NCI-H82 (cell line): ENCODE results near the gene FOSL1.

Source experiments
- DNase-seq: peaks from one replicate; lab custom pipeline; 2025; lab: John Stamatoyannopoulos, UW

FOSL1 gene

DNA sequence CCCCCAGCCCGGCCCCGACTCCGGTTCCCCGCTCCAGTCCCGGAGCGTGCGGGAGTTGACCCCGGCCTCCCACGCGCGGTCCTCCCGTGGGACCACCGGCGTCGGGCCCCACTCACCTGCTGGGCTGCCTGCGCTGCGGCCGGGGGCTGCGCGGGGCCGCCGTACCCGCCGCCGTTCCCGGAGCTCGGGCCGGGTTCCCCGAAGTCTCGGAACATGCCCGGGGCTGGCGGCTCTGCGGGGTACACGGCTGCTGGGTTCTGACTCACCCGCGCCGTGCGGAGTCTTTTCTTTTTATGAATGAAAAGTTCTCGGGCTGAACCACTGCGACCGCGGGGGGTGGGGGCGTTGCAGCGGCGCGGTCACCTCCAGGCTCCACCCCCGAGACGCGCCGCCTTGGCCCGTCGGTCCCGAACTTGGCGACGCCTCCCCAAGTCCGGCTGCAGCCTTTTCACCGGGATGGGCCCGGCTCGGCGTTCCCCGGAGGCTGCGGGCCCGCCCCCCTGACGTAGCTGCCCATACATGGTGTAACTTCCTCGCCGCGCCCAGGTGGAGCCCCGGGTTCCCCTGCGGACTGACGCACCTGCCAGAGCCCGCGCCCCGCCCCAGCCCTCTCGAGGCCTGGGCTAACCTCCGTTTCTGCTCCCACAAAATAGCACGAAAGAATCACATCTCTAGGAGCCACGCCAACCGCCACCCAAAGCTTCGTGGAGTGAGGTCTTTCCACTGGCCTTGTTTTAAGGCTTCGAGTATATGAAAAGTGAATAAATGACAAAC is at the start of gene FOSL1:
TSS of gene FOSL1 (minus strand) at position 264 of the 774 bp plus-strand sequence. CDS start at position 215, 49 bp downstream.
- DNase-seq: peak; percentile 43

DNA sequence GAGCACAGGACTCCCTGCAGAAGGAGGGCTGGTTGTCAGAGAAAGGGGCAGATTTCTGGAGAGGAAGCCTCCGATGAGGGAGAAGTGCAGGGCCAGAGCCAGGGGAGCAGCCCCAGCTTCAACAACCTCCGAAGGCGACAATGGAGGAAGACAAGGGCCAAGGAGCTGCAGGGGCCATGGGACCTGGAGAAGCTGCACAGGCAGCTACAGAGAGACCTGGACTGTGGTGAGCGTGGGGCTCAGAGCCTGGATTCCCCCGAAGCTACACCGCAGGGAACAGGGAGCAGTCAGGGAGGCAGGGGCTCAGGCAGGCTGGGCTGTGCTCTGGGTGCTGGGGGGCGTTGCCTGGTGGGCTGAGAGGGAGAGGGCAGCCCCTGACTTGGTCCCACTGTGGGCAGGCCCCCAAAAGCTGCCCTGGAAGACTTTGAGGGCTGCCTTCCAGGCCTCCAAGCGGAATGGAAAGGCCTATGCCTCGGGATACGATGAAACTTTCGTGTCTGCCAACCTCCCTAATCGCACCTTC is 47.5 kb upstream of the FOSL1 start:
- DNase-seq: no peak

DNA sequence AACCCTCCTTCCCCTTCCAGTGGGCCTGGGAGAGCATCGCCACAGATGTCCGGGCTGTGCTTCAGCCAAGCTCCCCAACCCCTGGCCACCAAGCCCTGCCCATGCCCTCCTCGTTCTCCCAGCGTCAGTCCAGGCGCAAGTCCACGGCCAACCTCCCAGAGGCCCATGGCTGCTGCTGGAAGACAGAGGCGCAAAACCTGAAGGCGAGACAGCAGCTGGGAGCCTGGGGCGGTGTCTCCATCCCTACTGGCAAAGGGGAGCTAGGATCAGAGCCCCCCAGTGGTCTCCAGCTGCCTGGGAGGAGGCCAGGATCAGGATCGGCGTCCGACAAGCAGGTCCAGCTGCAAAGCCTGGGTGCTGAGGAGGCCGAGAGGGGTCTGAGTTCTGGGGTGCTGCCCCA is 46.9 kb upstream of the FOSL1 start:
- no peak for DNase-seq

DNA sequence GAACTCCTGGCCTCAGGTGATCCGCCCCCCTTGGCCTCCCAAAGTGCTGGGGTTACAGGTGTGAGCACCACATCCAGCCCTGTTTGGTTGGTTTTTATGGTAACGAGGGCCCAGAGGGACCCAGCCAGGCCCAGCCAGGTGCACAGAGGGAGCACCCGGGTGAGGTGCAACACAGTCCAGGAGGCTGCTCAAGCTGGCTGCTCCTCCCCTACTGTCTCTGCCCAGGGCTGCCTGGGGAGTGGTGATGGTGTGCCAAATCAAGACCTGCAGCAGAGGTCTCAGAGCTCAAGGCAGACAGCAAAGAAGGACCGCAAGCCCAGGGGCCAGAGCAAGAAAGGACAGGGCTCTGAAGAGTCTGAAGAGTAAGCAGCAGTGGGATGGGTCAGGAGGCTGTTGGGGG is 46.5 kb upstream of the FOSL1 start:
- no peak for DNase-seq

DNA sequence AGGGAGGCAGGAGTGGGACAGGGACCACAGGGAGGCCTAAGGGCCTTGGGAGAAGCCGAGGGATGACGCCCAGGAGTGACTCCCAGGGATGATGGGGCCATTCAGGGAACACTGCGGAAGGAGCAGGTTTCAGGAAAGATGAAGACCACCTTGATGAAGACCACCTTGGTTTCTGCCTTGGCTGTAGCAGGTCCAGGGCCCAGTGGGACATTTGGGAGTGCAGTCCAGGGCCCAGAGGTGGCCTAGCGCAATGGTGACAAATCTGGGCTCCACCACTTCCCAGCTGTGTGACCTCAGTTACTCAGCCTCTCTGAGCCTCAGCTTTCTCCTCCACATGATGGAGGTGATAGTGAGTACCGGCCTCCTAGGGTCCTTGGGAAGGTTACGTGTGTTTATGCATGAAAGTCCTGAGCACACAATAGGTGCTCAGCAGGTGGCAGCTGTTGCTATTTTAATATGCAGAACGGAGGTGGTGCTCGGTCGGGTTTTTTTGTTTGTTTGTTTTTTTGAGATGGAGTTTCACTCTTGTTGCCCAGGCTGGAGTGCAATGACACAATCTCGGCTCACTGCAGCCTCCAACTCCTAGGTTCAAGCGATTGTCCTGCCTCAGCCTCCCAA is 45.9 kb upstream of the FOSL1 start:
- no peak for DNase-seq

DNA sequence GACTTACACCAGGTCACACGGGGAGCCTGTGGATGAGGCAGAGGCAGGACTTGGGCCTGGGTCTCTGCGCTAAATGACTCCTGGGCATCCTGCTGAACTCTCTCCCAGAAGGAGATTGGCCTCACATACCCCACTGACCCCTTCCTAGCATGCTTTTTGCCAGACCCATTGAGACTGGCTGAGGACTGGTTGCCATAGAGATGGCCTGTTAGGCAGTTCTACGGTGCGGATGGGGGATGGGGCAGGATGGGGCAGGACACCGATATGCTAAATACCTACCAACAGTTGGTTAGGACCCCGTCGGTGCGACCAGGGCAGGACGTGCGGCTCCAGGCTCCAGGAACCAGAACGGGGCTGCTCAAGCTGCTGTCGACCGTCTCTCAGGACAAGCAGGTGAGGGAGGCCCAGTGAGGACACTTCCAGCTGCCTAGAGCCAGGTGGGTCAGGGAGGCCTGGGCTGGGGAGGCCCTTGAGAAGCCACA is 45.3 kb upstream of the FOSL1 start, which contains the start of gene TSGA10IP:
TSS of gene TSGA10IP (plus strand) at position 51 of the 482 bp plus-strand sequence. CDS start at position 247, 196 bp downstream.
- DNase-seq: no peak

DNA sequence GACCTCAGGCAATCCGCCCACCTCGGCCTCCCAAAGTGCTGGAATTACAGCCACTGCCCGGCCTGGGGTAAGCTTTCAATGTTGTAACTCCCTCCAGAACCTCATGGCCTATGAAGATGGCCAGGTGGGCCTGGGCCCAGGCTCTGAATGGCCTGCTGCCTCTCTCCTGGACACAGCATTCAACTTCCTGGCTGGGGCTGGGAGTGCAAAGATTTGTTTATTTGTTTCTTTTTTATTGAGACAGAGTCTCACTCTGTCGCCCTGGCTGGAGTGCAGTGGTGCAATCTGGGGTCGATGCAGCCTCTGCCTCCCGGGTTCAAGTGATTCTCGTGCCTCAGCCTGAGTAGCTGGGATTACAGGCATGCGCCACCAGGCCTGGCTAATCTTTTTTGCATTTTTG is 44.6 kb upstream of the FOSL1 start:
- no peak for DNase-seq

DNA sequence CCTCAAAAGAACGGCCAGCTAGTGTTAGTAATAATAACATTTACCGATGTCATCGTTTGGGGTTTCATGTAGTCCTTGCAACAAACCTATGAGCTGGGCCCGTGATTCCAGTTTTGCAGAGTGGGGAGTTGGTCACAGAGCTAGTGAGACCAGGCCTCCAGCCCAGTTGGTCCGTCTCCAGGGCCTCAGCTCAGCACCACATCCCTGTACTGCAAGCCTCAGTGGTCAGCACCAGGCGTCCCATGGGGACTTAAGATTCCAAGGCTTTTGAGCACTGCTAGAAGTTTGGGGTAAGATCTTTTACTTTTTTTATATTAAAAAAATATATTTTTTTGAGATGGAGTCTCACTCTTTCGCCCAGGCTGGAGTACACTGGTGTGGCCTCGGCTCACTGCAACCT is 44.0 kb upstream of the FOSL1 start:
- no peak for DNase-seq

DNA sequence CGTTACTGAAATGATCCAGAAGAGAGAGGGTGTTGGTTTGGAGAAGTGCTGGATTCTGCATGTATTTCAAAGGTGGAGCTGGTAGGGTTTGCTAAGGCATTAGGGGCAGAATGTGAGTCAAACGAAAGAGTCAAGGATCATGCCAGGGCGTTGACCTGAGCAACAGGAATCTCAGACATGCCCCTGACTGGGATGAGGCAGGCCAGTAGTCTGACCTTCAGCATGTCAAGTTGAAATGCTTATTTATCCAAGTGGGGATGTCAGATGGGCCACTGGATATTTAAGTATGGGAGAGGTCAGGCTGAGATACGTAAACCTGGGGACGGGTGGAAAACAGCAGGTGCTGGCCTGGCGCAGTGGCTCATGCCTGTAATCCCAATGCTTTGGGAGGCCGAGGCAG is 42.3 kb upstream of the FOSL1 start:
- DNase-seq: no peak

DNA sequence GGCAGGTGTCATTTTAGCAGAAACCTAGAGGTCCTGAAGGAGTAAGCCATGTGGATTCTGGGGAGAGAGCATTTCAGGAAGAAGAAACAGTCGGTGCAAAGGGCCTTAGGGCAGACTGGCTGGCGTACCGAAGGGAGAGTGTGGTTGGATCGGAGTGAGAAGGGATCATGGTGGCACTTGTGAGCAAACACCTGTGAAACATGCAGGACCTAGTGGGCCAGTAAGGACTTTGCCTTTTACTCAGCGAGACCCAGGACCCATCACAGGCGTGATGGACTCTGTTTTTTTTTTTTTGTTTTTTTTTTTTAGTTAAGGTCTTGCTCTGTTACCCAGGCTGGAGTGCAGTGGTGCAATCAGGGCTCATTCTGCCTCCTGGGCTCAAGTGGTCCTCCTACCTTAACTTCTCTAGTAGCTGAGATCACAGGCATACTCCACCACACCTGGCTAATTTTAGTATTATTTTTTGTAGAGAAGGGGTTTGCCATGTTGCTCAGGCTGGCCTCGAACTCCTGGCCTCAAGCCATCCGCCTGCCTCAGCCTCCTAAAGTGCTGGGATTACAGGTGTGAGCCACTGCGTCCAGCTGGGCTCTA is 41.6 kb upstream of the FOSL1 start:
- no peak for DNase-seq

DNA sequence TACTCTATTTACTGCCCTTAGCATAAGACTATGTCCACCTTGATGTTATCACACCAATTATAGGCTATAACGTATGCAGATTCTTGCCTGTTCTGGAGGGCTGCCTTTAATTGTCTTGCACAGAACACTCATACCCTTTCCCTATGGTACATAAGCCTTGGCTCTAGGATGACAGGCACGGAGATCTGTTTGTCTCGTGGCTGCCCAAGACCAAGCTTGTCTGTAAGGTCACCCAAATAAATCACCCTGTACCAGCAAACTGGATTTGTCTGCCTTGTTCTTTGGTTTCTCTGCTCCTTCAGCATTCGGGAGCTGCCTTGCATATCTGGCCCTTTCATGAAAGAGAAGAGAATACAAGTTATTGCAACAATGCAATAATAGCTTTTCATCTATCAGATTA is 37.6 kb upstream of the FOSL1 start:
- no peak for DNase-seq

DNA sequence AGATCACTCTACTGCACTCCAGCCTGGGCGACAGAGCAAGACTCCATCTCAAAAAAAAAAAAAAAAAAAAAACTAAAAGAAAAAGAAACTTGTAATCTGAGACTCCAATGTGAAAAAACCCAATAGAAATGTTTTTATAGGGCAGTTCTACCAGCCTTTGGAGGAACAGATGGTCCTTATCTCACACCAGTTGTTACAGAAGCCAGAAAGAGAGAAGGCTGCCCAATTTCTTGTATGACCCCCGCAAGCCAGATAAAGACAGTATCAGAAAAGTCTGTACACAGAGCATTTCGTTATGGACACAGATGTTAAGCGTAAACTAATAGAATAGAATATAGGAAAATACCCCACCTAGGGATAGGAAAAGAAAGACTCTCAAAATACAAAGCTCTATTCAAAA is 33.8 kb upstream of the FOSL1 start:
- no peak for DNase-seq

DNA sequence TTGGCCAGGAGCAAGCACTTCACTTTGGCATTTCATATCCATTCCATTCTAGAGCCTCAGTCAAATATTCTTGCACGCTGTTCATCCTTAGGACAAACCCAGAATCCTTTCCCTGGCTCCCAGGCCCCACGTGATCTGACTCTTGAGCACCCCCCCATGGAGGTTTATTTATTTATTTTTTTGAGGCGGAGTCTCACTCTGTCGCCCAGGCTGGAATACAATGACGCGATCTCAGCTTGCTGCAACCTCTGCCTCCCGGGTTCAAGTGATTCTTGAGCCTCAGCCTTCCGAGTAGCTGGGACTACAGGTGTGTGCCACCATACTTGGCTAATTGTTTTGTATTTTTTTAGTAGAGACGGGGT is 32.4 kb upstream of the FOSL1 start:
- DNase-seq: peak; percentile 64

DNA sequence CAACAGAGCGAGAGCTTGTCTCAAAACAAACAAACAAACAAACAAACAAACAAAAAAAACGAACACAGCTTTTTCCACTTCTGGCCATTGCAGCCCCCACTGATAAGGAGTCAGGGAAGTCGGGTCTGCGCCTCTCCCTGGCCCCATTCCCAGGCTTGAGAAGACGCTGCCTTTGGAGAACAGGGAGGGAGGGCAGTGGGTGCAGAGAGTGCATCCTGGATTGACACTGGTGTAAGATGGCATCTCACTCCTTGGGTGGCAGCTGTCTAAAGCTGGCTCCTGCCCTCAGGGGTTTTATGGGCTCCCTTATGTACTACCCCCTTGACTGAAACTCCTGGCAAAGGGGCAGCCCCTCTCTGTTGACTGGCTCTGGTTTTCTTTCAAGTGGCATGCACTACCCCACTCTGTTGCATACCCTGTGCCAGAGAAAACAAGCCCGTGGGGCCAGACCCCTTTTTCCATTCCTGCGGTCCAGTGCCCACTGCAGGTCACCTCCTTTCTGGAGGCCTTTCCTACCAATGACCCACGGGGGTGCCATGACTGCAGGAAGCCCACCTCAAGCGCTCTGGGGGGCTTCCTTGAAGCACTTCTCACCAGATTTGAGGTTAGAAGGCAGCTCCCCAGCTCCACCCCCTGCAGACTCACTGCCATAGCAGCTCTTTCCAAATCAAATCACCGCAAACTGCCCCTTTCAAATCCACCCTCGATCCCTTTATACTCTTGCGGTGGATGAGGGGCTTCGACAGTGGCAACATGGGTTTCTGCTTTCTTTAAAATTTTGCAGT is 31.8 kb upstream of the FOSL1 start:
- DNase-seq: no peak

DNA sequence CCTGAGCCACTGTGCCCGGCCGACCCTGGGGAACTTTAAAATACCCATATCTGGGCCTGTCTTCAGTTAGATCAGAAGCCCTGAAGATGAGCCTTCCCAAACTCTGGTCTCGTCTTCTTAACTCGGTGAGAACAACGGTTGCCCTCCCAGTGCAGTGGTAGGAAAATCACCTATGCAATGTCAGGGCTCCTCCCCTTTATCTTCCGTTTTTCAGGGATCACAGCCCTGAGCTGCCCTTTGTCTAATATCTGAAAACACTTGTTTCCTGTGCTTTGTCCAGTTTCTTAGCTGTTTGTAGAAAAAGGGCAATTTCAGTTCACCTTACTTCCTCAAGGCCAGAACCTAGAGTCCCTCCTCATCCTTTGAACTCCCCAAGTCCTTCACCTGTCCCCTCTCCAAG is 28.5 kb upstream of the FOSL1 start:
- DNase-seq: no peak

DNA sequence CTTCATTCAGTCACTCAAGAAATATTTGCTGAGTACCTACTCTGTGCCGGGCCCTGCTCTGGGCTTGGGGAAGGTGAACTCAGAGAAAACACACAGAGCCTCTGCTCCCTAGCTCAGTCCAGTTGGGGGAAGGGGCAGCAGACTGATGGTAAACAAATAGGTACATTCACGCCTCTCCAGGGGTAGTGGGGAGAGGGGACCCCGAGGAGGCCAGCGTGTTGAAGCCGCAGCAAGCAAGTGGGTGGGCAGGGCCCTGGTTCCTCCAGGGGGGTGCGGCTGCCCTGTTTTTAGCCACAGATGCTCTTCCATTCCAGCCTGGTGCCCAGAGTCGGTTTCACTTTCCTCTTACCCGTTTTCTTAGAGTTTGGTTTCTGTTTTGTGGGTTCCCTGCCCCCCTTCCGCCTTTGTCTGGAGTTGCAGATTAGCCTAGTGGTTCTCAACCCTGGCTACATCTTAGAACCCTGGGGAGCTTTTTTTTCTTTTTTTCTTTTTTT is 27.8 kb upstream of the FOSL1 start:
- DNase-seq: no peak

DNA sequence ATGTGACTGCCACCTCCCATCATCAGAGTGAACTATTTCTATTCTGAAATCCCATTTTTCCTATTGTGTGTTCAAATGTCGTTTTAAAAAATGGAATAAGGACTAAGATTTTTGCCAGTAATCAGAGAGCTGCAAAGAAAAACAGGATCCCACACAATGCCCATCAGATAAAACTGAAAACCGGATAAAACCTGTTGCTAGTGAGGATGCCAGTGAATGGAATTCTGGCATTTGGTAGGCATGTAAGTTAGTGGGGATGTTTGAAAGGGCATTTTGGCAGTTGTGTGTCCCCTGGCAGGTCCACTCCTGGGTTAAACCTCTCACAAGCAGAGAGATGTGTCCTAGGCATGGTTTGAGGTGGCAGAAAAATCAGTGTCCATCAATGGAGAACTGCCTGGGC is 25.2 kb upstream of the FOSL1 start:
- no peak for DNase-seq

DNA sequence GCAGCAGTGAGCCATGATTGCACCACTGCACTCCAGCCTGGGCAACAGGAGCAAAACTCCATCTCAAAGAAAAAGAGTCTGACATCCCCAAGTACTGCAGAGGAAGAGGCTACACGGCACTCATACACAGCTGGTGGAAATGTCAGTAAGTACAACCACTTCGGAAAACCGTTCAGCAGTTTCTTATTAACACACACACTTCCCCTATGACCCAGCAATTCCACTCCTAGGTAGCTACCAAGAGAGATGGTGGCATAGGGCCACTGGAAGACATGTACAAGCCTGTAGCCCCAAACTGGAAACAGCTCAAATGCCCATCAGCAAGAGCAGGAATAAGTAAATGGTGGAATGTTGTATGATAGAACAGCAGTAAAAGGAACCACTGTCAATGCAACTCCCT is 22.4 kb upstream of the FOSL1 start:
- no peak for DNase-seq

DNA sequence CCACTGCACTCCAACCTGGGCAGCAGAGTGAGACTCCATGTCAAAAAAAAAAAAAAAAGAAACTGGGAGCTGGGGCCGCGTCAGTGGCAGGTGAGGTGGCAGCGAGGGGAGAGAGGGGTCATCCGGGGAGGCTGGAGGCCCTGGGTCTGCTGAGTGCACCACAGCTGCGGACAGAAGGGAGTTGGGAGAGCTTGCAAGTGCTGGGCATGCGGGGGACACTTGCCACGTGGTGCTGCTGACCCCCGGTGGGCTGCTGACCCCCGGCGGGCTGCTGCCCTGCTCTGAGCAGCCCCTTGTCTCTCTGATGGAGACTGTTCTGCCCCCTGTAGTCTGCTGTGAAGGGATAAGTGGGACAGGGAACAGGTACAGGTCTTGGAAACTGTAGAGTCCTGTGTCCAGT is 21.7 kb upstream of the FOSL1 start:
- DNase-seq: no peak

DNA sequence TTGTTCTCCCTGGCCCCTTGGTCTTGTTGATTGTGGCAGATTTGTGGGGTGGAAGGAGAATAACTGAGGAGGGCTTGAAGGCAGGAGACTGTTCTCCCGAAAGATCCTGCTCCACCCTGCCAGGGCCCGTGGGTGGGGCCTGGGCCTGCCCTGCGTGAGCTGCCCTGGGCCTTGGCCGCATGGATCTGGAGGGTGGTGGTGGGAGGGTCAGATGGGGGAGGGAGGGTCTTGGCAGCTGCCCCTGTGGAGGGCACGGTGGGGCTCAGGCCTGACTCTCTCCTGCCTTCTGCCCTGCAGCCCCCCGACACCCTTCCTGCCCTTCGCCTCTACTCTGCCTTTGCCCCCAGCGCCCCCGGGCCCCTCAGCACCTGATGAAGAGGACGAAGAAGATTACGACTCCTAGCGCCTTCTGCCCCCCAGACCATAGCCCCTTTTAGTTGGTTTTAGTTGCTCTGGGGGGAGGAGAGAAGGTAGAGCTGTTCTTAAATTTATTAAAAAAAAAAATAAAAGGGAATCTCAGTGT is 20.9 kb upstream of the FOSL1 start:
- no peak for DNase-seq

DNA sequence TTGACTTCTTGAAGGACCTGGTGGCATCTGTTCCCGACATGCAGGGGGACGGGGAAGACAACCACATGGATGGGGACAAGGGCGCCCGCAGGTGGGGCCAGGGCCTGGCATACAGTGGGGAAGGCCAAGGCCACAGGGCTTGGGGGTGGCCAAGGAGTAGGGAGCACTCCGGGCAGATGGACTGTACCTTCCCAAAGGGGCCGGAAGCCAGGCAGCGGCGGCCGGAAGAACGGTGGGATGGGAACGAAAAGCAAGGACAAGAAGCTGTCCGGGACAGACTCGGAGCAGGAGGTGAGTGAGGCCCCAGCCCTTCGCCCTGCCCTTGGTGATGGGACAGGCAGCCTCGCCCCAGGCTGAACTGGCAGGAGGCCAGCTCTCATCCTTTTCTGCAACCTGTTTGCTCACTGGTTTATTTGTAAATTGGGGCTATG is 20.2 kb upstream of the FOSL1 start:
- no peak for DNase-seq
